GM19455 (cell line): Measurements from ENCODE around the gene TOLLIP.
"Not testable (repeated sequence)": the region's sequence is repeated elsewhere in the genome, so short reads cannot be mapped to it uniquely, and the experiment has no call there.

ENCODE experiments used
- ATAC-seq: cut with Tn5 transposase; IDR thresholded peaks from one replicate; pipeline ENCODE4 v1.9.1; 2021; ENCODE audit not compliant: unreplicated experiment

Gene TOLLIP

GRCh38 chr11:1250411-1250810, 59.0 kb downstream of the TOLLIP start:
- not testable (repeated sequence) for ATAC-seq

- not testable (repeated sequence) for ATAC-seq
These were observed 60.5 kb downstream of the TOLLIP start for GRCh38 chr11:1248951-1249350.

DNA sequence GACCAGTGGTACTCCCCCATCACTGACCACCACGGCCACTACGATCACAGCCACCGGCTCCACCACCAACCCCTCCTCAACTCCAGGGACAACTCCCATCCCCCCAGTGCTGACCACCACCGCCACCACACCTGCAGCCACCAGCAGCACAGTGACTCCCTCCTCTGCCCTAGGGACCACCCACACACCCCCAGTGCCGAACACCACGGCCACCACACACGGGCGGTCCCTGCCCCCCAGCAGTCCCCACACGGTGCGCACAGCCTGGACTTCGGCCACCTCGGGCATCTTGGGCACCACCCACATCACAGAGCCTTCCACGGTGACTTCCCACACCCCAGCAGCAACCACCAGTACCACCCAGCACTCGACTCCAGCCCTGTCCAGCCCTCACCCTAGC, 62.4 kb downstream of the TOLLIP start:
- ATAC-seq: not testable (repeated sequence)

DNA sequence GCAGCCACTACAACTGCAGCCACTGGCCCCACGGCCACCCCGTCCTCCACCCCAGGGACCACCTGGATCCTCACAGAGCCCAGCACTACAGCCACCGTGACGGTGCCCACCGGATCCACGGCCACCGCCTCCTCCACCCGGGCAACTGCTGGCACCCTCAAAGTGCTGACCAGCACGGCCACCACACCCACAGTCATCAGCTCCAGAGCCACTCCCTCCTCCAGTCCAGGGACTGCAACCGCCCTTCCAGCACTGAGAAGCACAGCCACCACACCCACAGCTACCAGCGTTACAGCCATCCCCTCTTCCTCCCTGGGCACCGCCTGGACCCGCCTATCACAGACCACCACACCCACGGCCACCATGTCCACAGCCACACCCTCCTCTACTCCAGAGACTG, 63.1 kb downstream of the TOLLIP start:
- not testable (repeated sequence) for ATAC-seq

DNA sequence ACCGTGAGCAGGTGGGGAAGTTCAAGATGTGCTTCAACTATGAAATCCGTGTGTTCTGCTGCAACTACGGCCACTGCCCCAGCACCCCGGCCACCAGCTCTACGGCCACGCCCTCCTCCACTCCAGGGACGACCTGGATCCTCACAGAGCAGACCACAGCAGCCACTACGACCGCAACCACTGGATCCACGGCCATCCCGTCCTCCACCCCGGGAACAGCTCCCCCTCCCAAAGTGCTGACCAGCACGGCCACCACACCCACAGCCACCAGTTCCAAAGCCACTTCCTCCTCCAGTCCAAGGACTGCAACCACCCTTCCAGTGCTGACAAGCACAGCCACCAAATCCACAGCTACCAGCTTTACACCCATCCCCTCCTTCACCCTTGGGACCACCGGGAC, 63.7 kb downstream of the TOLLIP start:
- ATAC-seq: not testable (repeated sequence)

DNA sequence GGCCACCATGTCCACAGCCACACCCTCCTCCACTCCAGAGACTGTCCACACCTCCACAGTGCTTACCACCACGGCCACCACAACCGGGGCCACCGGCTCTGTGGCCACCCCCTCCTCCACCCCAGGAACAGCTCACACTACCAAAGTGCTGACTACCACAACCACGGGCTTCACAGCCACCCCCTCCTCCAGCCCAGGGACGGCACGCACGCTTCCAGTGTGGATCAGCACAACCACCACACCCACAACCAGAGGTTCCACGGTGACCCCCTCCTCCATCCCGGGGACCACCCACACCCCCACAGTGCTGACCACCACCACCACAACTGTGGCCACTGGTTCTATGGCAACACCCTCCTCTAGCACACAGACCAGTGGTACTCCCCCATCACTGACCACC, 64.9 kb downstream of the TOLLIP start:
- ATAC-seq: not testable (repeated sequence)

GRCh38 chr11:1243521-1243920, 65.9 kb downstream of the TOLLIP start:
- ATAC-seq: not testable (repeated sequence)

- ATAC-seq: not testable (repeated sequence)
These were observed 66.7 kb downstream of the TOLLIP start for GRCh38 chr11:1242751-1243150.

GRCh38 chr11:1242289-1242688, 67.1 kb downstream of the TOLLIP start:
- no peak for ATAC-seq

DNA sequence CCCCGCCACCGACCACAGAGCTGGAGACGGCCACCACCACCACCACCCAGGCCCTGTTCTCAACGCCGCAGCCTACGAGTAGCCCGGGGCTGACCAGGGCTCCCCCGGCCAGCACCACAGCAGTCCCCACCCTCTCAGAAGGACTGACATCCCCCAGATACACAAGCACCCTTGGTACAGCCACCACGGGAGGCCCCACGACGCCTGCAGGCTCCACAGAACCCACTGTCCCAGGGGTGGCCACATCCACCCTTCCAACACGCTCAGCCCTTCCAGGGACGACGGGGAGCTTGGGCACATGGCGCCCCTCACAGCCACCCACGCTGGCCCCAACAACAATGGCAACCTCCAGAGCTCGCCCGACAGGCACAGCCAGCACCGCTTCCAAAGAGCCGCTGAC, 67.7 kb downstream of the TOLLIP start:
- ATAC-seq: no peak

- ATAC-seq: no peak
These were observed 68.7 kb downstream of the TOLLIP start for GRCh38 chr11:1240771-1241170.

GRCh38 chr11:1239596-1240205, 69.7 kb downstream of the TOLLIP start:
- no peak for ATAC-seq

GRCh38 chr11:1238767-1239595, 70.5 kb downstream of the TOLLIP start:
- no peak for ATAC-seq

- ATAC-seq: no peak
These were observed 71.6 kb downstream of the TOLLIP start for GRCh38 chr11:1237851-1238250.

- no peak for ATAC-seq
These were observed 72.3 kb downstream of the TOLLIP start for GRCh38 chr11:1237128-1237580.

DNA sequence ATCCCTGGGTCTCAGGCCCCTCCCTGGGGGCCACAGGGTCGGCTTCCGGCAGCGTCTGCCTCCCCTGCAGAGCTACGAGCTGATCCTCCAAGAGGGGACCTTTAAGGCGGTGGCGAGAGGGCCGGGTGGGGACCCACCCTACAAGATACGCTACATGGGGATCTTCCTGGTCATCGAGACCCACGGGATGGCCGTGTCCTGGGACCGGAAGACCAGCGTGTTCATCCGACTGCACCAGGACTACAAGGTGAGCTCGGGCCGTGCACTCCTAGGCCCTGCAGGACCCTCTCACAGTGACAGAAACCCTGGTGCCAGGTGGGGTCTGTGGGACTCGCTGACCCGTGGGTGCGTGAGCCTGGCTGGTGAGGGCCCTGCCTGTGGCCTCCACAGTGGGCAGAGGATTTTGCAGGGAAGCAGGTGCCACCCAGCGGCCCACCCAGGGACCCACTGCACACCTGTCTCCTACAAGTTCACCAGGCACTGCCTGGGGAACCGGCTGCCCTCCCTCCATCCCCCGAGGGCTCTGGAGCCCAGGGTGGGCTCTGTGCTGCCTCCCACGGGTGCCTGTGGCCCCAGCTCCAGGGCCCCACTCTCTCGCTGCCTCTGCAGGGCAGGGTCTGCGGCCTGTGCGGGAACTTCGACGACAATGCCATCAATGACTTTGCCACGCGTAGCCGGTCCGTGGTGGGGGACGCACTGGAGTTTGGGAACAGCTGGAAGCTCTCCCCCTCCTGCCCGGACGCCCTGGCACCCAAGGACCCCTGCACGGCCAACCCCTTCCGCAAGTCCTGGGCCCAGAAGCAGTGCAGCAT, 72.9 kb downstream of the TOLLIP start:
- ATAC-seq: no peak

DNA sequence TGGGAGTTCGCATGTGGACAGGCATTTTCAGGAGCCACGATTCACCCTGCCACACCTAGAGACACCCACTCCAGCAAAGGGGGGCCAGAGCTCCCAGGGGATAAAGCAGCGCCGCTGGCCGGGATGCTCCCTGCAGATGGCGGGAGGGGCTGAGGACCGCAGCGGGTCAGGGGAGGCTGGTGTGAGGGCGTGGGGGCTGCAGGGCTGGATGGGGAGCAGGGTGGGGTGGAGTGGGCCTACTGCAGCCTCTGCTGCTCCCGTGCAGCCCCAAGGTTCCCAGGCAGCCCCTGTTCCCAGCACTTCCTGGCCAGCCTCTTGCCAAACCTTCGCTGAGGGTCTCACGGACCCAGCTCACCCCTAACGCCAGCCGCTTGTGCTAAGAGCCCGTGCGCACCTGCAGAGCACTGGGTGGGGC, 73.5 kb downstream of the TOLLIP start:
- ATAC-seq: no peak

DNA sequence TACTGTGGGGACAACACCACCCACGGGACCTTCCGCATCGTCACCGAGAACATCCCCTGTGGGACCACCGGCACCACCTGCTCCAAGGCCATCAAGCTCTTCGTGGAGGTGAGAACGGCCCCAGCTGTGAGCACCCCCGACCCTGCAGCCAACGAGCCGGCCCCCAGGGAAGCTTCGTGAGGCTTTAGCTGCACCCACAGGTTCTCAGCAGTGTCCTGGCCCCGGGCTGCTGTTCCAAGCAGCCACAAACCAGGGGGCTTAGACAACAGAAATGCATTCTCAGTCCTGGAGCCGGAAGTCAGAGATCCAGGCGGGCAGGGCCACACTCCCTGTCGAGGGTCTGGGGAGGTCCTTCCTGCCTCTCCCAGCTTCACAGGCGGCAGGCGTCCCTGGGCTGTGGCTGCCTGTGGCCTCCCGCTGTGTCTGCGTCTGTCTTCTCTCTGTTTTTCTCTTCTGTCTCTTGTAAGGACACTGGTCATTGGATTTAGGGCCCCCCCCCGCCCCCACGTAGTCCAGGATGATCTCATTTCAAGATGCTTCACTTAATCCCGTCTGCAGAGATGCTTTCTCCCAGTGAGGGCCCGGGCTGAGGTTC, 74.0 kb downstream of the TOLLIP start:
- ATAC-seq: no peak

DNA sequence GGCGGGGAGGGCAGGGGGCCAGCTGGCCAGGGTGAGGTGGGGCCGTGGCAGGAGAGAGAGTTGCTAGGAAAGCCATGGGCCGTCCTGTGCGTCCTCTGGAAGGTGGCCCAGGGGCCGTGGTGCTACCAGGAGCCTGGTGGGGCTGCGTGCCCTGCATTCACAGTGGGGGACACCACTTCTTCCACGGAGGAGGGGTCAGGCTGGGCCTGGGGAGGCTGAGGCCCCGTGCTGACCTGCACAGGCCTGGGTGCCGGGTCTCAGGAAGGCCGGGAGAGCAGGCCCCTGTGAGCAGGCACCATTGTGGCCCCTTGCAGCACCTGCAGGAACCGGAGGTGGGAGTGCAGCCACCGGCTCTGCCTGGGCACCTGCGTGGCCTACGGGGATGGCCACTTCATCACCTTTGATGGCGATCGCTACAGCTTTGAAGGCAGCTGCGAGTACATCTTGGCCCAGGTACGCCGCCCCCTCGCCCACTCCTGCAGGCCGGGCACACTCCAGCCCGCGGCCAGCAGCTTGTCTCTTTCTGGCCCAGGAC, 74.6 kb downstream of the TOLLIP start:
- no peak for ATAC-seq

GRCh38 chr11:1234054-1234720, 75.2 kb downstream of the TOLLIP start:
- no peak for ATAC-seq
